Neural progenitor cell (in vitro differentiated cells): ENCODE results near the gene ZC3H18. TPM values are rescaled to one million over a fixed set of nuclear protein-coding genes. Genes with fewer than 3 reads are reported as not detected.

ENCODE experiments used
- DNase-seq: peaks from one replicate; pipeline ENCODE4 v3.0.0-alpha.2; 2016; ENCODE audit warnings: low spot score
- H2AFZ ChIP-seq: fragments of 200-600 bp; sonication (generic); replicated peaks from 2 replicates; pipeline ENCODE4 v1.6.1; 2016; ENCODE audit warnings: antibody characterized with exemption
- H3F3A ChIP-seq: fragments of 200-600 bp; sonication (generic); 2 replicates; pipeline ENCODE4 v1.6.1; 2016; ENCODE audit warnings: antibody characterized with exemption, low read depth
- H3K27ac ChIP-seq: fragments of 200-600 bp; sonication (generic); 2 replicates; pipeline ENCODE4 v1.5.1; 2016; ENCODE audit warnings: mild to moderate bottlenecking
- H3K27me3 ChIP-seq: fragments of 200-600 bp; sonication (generic); 2 replicates; pipeline ENCODE4 v1.6.1; 2016; ENCODE audit warnings: mild to moderate bottlenecking, moderate library complexity
- H3K36me3 ChIP-seq: fragments of 200-600 bp; sonication (generic); 2 replicates; pipeline ENCODE4 v1.5.1; 2016
- H3K4me1 ChIP-seq: fragments of 200-600 bp; sonication (generic); 2 replicates; pipeline ENCODE4 v1.6.1; 2016; ENCODE audit warnings: mixed run types
- H3K4me2 ChIP-seq: fragments of 200-600 bp; sonication (generic); 2 replicates; pipeline ENCODE4 v1.6.1; 2016
- H3K4me3 ChIP-seq: fragments of 200-600 bp; sonication (generic); 2 replicates; pipeline ENCODE4 v1.5.1; 2016
- H3K79me2 ChIP-seq: fragments of 200-600 bp; sonication (generic); 2 replicates; pipeline ENCODE4 v1.6.1; 2016; ENCODE audit warnings: low read depth
- H3K9ac ChIP-seq: fragments of 200-600 bp; sonication (generic); 2 replicates; pipeline ENCODE4 v1.6.1; 2016
- H3K9me3 ChIP-seq: fragments of 200-600 bp; sonication (generic); 2 replicates; pipeline ENCODE4 v1.5.1; 2016; ENCODE audit warnings: low read depth
- H4K20me1 ChIP-seq: fragments of 200-600 bp; sonication (generic); 2 replicates; pipeline ENCODE4 v1.6.1; 2016; ENCODE audit warnings: low read depth
- H3K27ac Mint-ChIP-seq: 3 replicates; pipeline ENCODE4 v1.8.0; 2021; ENCODE audit warnings: mixed read lengths
- H3K27me3 Mint-ChIP-seq: 2 replicates; pipeline ENCODE4 v1.8.0; 2022; ENCODE audit warnings: low read depth, mild to moderate bottlenecking, inconsistent platforms, moderate library complexity, mixed read lengths; ENCODE audit not compliant: insufficient read depth
- H3K36me3 Mint-ChIP-seq: 3 replicates; pipeline ENCODE4 v1.8.0; 2021; ENCODE audit warnings: mixed read lengths
- H3K4me1 Mint-ChIP-seq: 3 replicates; pipeline ENCODE4 v1.8.0; 2021; ENCODE audit warnings: mixed read lengths
- H3K4me3 Mint-ChIP-seq: 3 replicates; pipeline ENCODE4 v1.8.0; 2021; ENCODE audit warnings: mild to moderate bottlenecking, moderate library complexity, mixed read lengths
- H3K9me3 Mint-ChIP-seq: 3 replicates; pipeline ENCODE4 v1.8.0; 2020; ENCODE audit warnings: mixed read lengths
- EZH2 ChIP-seq: fragments of 200-600 bp; sonication (generic); IDR thresholded peaks from 2 replicates; pipeline ENCODE4 v1.6.1; 2017; ENCODE audit warnings: antibody characterized with exemption, mild to moderate bottlenecking, moderate library complexity
- EZH2phosphoT487 ChIP-seq: fragments of 200-600 bp; sonication (generic); IDR thresholded peaks from 2 replicates; pipeline ENCODE4 v1.6.1; 2017; ENCODE audit warnings: antibody characterized with exemption
- total RNA-seq: library from RNA; depleted of rRNA; stranded (reverse); fragments of >200 nt; gene quantifications from 2 replicates; pipeline ENCODE4 v1.2.3, GENCODE V29; 2015; ENCODE audit warnings: low replicate concordance
- TF ChIP-seq, protein P1 (sequence below): fragments of 200-600 bp; sonication (generic); IDR thresholded peaks from 2 replicates; pipeline ENCODE4 v1.5.1; 2017; ENCODE audit warnings: antibody characterized with exemption, mild to moderate bottlenecking

The ZC3H18 gene
- total RNA-seq, 1 donor from 2014 or later = 24.2 TPM

DNA sequence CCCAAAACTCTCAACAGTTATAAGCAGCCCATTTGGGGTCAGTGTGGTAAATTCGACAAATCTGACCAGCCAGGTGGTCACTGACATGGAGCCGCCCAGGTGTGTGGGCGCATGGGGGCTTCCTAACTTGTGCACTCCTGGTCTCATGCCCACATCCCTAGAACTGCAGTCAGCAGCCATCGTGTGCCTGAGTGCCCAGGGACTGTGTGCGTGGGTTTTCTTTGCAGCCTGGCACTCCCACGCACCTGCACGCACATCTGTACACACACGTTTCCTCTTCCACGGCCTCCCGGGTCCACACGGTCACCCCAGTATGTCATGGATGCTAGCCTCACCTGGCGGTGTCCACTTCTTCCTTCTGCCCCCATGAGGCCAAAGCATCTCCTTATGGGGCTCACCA, 38.9 kb upstream of the ZC3H18 start:
- H3K36me3 Mint-ChIP-seq = peaks cover 3% of the 10 kb centered on the region

DNA sequence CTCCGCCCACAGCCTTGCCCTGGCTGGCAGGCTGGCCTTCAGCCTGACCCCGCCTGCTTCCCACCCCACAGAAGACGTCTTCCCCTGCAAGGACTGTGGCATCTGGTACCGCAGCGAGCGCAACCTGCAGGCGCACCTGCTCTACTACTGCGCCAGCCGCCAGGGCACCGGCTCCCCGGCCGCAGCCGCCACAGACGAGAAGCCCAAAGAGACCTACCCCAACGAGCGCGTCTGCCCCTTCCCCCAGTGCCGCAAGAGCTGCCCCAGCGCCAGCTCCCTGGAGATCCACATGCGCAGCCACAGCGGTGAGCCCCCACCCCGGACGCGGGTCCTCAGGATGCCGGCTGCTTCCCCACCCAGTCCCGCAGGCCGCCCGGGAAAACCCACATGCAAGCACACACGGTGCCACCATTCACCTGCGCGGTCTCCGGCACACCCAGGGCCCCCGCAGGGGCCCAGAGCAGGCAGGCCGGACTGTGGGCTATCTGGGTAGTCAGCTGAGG, 38.2 kb upstream of the ZC3H18 start:
- no peaks in the 10 kb centered on the region for H3K9me3 ChIP-seq
- H3K27me3 ChIP-seq = no peaks in the 10 kb centered on the region
- H3K9me3 Mint-ChIP-seq = no peaks in the 10 kb centered on the region
- peaks cover 7% of the 10 kb centered on the region for H3K27me3 Mint-ChIP-seq
- no peak overlapping the region for H3K4me3 Mint-ChIP-seq
- no peak overlapping the region for H3K27ac Mint-ChIP-seq
- H3K36me3 Mint-ChIP-seq = peaks cover 3% of the 10 kb centered on the region
- H3K27ac ChIP-seq = no peak overlapping the region
- no peak overlapping the region for H3K4me2 ChIP-seq
- no peak overlapping the region for H2AFZ ChIP-seq
- H3K4me3 ChIP-seq = no peak overlapping the region
- H3F3A ChIP-seq = no peaks in the 10 kb centered on the region
- no peaks in the 10 kb centered on the region for H3K36me3 ChIP-seq
- no peak overlapping the region for H3K9ac ChIP-seq
- H4K20me1 ChIP-seq = peaks cover 23% of the 10 kb centered on the region
- TF ChIP-seq, protein P1, sequence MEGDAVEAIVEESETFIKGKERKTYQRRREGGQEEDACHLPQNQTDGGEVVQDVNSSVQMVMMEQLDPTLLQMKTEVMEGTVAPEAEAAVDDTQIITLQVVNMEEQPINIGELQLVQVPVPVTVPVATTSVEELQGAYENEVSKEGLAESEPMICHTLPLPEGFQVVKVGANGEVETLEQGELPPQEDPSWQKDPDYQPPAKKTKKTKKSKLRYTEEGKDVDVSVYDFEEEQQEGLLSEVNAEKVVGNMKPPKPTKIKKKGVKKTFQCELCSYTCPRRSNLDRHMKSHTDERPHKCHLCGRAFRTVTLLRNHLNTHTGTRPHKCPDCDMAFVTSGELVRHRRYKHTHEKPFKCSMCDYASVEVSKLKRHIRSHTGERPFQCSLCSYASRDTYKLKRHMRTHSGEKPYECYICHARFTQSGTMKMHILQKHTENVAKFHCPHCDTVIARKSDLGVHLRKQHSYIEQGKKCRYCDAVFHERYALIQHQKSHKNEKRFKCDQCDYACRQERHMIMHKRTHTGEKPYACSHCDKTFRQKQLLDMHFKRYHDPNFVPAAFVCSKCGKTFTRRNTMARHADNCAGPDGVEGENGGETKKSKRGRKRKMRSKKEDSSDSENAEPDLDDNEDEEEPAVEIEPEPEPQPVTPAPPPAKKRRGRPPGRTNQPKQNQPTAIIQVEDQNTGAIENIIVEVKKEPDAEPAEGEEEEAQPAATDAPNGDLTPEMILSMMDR = no peak
- TF ChIP-seq EZH2phosphoT487 (no peak), EZH2 (no peak)
- DNase-seq = no peak
- peaks cover 15% of the 10 kb centered on the region for H3K4me1 Mint-ChIP-seq
- peaks cover 10% of the 10 kb centered on the region for H3K4me1 ChIP-seq
- peaks cover 9% of the 10 kb centered on the region for H3K79me2 ChIP-seq

More for the DNA sequence above, 38.9 kb upstream of the ZC3H18 start:
- Mint-ChIP-seq H3K4me3 (no peak overlapping the region), H3K27ac (no peak overlapping the region), H3K27me3 (peaks cover 7% of the 10 kb centered on the region), H3K9me3 (no peaks in the 10 kb centered on the region), H3K4me1 (peaks cover 15% of the 10 kb centered on the region)
- H3K36me3 ChIP-seq = no peaks in the 10 kb centered on the region
- no peak overlapping the region for H3K27ac ChIP-seq
- no peak overlapping the region for H3K4me3 ChIP-seq
- no peak for TF ChIP-seq EZH2phosphoT487
- TF ChIP-seq, protein P1 = no peak
- TF ChIP-seq EZH2 = no peak
- no peak for DNase-seq
- no peaks in the 10 kb centered on the region for H3K9me3 ChIP-seq
- no peaks in the 10 kb centered on the region for H3F3A ChIP-seq
- no peak overlapping the region for H3K9ac ChIP-seq
- peaks cover 10% of the 10 kb centered on the region for H3K4me1 ChIP-seq
- H3K4me2 ChIP-seq = no peak overlapping the region
- H2AFZ ChIP-seq = no peak overlapping the region
- peaks cover 9% of the 10 kb centered on the region for H3K79me2 ChIP-seq
- H3K27me3 ChIP-seq = no peaks in the 10 kb centered on the region
- peaks cover 24% of the 10 kb centered on the region for H4K20me1 ChIP-seq

DNA sequence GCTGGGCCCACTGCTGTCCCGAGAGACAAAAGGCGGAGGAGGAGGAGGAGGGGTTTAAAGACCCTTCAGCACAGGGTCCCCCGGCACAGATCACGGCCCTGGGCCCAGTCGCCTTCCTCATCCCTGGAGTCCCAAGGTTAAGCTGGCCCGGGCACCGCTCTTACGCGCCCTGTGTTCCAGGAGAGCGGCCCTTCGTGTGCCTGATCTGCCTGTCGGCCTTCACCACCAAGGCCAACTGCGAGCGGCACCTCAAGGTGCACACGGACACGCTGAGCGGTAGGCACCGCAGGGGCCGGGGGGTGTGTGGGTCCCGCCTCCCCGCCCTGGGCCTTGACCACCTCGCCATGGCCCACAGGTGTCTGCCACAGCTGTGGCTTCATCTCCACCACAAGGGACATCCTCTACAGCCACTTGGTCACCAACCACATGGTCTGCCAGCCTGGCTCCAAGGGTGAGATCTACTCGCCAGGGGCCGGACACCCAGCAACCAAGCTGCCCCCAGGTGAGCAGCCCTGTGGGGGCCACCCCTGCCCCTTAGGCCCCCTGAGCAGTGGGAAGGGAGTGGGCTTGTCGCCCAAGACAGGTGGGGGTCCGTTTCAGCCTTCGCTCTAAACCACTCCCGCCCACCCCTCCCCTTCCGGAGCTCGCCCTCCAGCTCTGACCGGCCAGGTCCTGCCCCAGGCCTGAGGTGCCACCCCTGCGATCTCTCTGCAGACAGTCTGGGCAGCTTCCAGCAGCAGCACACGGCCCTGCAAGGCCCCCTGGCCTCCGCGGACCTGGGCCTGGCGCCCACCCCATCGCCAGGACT, 37.6 kb upstream of the ZC3H18 start:
- Mint-ChIP-seq H3K27me3 (peaks cover 7% of the 10 kb centered on the region), H3K4me3 (no peak overlapping the region), H3K4me1 (peaks cover 15% of the 10 kb centered on the region), H3K36me3 (peaks cover 3% of the 10 kb centered on the region), H3K9me3 (no peaks in the 10 kb centered on the region), H3K27ac (no peak overlapping the region)
- Histone ChIP-seq H4K20me1 (peaks cover 19% of the 10 kb centered on the region), H3K9me3 (no peaks in the 10 kb centered on the region), H3K4me3 (peak overlapping the region; percentile 40), H3F3A (no peaks in the 10 kb centered on the region), H3K36me3 (no peaks in the 10 kb centered on the region), H3K27me3 (no peaks in the 10 kb centered on the region), H3K4me2 (peak overlapping the region; percentile 76), H3K4me1 (peaks cover 6% of the 10 kb centered on the region), H3K9ac (no peak overlapping the region), H2AFZ (no peak overlapping the region), H3K79me2 (peaks cover 9% of the 10 kb centered on the region), H3K27ac (no peak overlapping the region)
- DNase-seq = no peak
- TF ChIP-seq EZH2 = no peak
- no peak for TF ChIP-seq EZH2phosphoT487
- TF ChIP-seq, protein P1 = no peak
